Neural cell (in vitro differentiated cells): ENCODE measurements around the gene GATAD2A.

Experiments
- CTCF ChIP-seq: fragments of 450-650 bp; IDR thresholded peaks from 2 replicates; pipeline ENCODE4 v1.5.1; 2014; ENCODE audit warnings: antibody characterized with exemption, mild to moderate bottlenecking, moderate library complexity; ENCODE audit not compliant: poor library complexity, severe bottlenecking
- EZH2 ChIP-seq: fragments of 200-600, 300-800 bp; shearing (Covaris generic), sonication (generic); IDR thresholded peaks from 2 replicates; pipeline ENCODE4 v1.6.1; 2014; ENCODE audit warnings: antibody characterized with exemption, low read length, borderline replicate concordance, mild to moderate bottlenecking; ENCODE audit not compliant: insufficient read depth, poor library complexity, severe bottlenecking
- POLR2AphosphoS5 ChIP-seq: IDR thresholded peaks from 2 replicates; pipeline ENCODE4 v1.6.1; 2012

GRCh38 chr19:19402656-19403372, 2.7 kb upstream of the GATAD2A start:
- TF ChIP-seq CTCF: no peak
- no peak for TF ChIP-seq POLR2AphosphoS5
- no peak for TF ChIP-seq EZH2
